Mammary epithelial cell (primary cell): ENCODE measurements around the gene FREM1.

Experiments
- EZH2 ChIP-seq: IDR thresholded peaks from 2 replicates; pipeline ENCODE4 v1.6.1; 2012; ENCODE audit warnings: low read length, inconsistent platforms, borderline replicate concordance
- TF ChIP-seq, protein P1 (sequence below), 2 donors: IDR thresholded peaks in 1 of 2; conservative IDR thresholded peaks in 1 of 2; 2 replicates each; pipeline ENCODE4 v1.5.1; 2011 to 2012; ENCODE audit warnings: inconsistent platforms in 2 of 2, low read length in 2 of 2, mild to moderate bottlenecking in 2 of 2, control low read depth in 1 of 2, low read depth in 1 of 2; ENCODE audit not compliant: insufficient read depth in 1 of 2; ENCODE audit errors: extremely low read depth in 1 of 2

DNA sequence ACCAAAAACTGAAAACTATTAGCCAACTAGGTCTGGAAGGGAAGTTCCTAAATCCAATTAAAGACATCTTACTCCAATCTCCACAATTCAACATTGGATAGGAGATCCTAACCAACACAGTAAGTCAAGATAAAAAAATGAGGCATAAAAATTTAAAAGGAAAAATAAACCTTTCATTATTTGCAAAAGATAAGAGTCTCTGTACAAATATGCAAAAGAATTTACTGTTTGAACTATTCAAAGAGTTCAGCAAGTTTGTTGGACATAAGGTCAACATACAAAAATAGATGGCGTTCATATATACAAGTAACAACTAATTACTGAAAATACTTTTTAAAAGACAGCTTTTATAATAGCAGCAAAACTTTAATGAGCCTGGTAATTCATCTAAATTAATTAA lies 3.1 kb upstream of the FREM1 start:
- TF ChIP-seq, protein P1, sequence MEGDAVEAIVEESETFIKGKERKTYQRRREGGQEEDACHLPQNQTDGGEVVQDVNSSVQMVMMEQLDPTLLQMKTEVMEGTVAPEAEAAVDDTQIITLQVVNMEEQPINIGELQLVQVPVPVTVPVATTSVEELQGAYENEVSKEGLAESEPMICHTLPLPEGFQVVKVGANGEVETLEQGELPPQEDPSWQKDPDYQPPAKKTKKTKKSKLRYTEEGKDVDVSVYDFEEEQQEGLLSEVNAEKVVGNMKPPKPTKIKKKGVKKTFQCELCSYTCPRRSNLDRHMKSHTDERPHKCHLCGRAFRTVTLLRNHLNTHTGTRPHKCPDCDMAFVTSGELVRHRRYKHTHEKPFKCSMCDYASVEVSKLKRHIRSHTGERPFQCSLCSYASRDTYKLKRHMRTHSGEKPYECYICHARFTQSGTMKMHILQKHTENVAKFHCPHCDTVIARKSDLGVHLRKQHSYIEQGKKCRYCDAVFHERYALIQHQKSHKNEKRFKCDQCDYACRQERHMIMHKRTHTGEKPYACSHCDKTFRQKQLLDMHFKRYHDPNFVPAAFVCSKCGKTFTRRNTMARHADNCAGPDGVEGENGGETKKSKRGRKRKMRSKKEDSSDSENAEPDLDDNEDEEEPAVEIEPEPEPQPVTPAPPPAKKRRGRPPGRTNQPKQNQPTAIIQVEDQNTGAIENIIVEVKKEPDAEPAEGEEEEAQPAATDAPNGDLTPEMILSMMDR (conservative IDR thresholded peaks at IDR 0.05 in 1 of 2, IDR thresholded peaks at IDR 0.05 in 1 of 2; ENCODE audit: extremely low read depth in 1 of 2, insufficient read depth in 1 of 2, low read depth in 1 of 2, low read length in 2 of 2): no peak
- TF ChIP-seq EZH2: no peak
